Gastrocnemius medialis (tissue), 4 donors: ENCODE measurements around the gene MAIP1.

Experiments used
- CTCF ChIP-seq, 5 experiments: fragments of 450-650 bp in 3 of 5; fragments of 200-600 bp in 2 of 5; sonication (generic) in 2 of 5; IDR thresholded peaks in 4 of 5; conservative IDR thresholded peaks in 1 of 5; 1 replicate in 4 of 5; 2 replicates in 1 of 5; pipeline ENCODE4 v1.5.1; 2016 to 2019; ENCODE audit warnings: antibody characterized with exemption in 5 of 5, mild to moderate bottlenecking in 3 of 5, moderate library complexity in 3 of 5
- POLR2A ChIP-seq, 2 donors: fragments of 450-650 bp; IDR thresholded peaks; one replicate each; pipeline ENCODE4 v1.6.1; 2017; ENCODE audit warnings: antibody characterized with exemption in 2 of 2, mild to moderate bottlenecking in 2 of 2, moderate library complexity in 2 of 2

- TF ChIP-seq CTCF (IDR thresholded peaks at IDR 0.05 in 4 of 5, conservative IDR thresholded peaks at IDR 0.05 in 1 of 5) (no peak), POLR2A (IDR thresholded peaks at IDR 0.05) (no peak)
Measured at GRCh38 chr2:199979398-199979797, 24.0 kb downstream of the MAIP1 start.
